Measurements from ENCODE around the gene TP53INP2. TPM values are rescaled to one million over a fixed set of nuclear protein-coding genes. Genes with fewer than 3 reads are reported as not detected.

The TP53INP2 gene
- polyA plus RNA-seq, 3 donors, result 0.46 to 20.6 (median 0.66) TPM

DNA sequence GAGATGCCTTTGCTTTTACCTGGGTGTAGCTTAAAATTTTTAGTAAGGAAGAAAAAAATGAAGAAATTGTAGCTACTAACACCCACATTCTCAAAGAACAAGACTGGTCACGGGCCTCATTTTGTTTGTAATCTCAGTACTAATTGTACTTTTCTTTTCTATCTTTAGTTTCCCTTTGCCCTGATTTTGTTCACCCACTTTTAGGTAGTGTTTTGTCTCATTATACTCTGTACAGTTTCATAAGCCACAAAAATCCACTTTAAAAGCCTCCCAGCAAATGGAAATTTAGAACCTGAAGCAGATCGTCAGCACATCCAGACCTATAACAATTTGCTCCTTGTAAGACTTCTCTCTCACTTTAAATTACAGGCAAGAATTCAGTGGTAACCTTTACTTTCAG, 43.3 kb downstream of the TP53INP2 start:
- Histone ChIP-seq H4K20me1 (ENCODE audit: insufficient read depth, low read length) (no peaks in the 10 kb centered on the region), H3K9me3 (replicated peaks in 1 of 2; ENCODE audit: control insufficient read depth in 1 of 2, insufficient read depth in 1 of 2, low read length in 2 of 2) (no peaks in the 10 kb centered on the region), H3K9ac (ENCODE audit: insufficient read depth, low read length, poor library complexity, severe bottlenecking) (no peak overlapping the region), H3K27me3 (ENCODE audit: control insufficient read depth in 2 of 2, insufficient read depth in 2 of 2, low read length in 2 of 2) (no peaks in the 10 kb centered on the region), H2AFZ (ENCODE audit: insufficient read depth, low read depth, low read length, poor library complexity, severe bottlenecking) (no peak overlapping the region), H3K4me3 (replicated peaks in 1 of 3; ENCODE audit: low read depth in 2 of 3, low read length in 3 of 3) (no peak overlapping the region), H3K4me1 (ENCODE audit: control insufficient read depth in 1 of 2, insufficient read depth in 2 of 2, low read length in 2 of 2) (no peaks in the 10 kb centered on the region), H3K4me2 (replicated peaks; ENCODE audit: extremely low read depth, low read length, poor library complexity, severe bottlenecking) (no peak overlapping the region), H3K36me3 (replicated peaks in 1 of 2; ENCODE audit: control insufficient read depth in 1 of 2, insufficient read depth in 2 of 2, low read length in 2 of 2) (peaks cover 90 to 98% of the 10 kb centered on the region in 2 donors), H3K79me2 (ENCODE audit: insufficient read depth, low read length) (no peaks in the 10 kb centered on the region), H3K27ac (ENCODE audit: low read depth in 1 of 2, low read length in 2 of 2) (no peak overlapping the region)
- Mint-ChIP-seq H3K4me3 (no peak overlapping the region), H3K27ac (no peak overlapping the region), H3K4me1 (no peaks in the 10 kb centered on the region), H3K36me3 (peaks cover 86 to 97% of the 10 kb centered on the region in 2 donors), H3K27me3 (ENCODE audit: low read depth in 3 of 3) (peaks cover 0 to 4% (median 0%) of the 10 kb centered on the region in 3 donors), H3K9me3 (no peaks in the 10 kb centered on the region)
- DNase-seq, result no peak
- intact Hi-C loops (cut with micrococcal nuclease), result no loop called here
- WGBS (ENCODE audit: insufficient coverage), result no CpG with 5 or more reads among the region's 2 CpGs
- TF ChIP-seq, protein P1, sequence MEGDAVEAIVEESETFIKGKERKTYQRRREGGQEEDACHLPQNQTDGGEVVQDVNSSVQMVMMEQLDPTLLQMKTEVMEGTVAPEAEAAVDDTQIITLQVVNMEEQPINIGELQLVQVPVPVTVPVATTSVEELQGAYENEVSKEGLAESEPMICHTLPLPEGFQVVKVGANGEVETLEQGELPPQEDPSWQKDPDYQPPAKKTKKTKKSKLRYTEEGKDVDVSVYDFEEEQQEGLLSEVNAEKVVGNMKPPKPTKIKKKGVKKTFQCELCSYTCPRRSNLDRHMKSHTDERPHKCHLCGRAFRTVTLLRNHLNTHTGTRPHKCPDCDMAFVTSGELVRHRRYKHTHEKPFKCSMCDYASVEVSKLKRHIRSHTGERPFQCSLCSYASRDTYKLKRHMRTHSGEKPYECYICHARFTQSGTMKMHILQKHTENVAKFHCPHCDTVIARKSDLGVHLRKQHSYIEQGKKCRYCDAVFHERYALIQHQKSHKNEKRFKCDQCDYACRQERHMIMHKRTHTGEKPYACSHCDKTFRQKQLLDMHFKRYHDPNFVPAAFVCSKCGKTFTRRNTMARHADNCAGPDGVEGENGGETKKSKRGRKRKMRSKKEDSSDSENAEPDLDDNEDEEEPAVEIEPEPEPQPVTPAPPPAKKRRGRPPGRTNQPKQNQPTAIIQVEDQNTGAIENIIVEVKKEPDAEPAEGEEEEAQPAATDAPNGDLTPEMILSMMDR (IDR thresholded peaks at IDR 0.05), result no peak

DNA sequence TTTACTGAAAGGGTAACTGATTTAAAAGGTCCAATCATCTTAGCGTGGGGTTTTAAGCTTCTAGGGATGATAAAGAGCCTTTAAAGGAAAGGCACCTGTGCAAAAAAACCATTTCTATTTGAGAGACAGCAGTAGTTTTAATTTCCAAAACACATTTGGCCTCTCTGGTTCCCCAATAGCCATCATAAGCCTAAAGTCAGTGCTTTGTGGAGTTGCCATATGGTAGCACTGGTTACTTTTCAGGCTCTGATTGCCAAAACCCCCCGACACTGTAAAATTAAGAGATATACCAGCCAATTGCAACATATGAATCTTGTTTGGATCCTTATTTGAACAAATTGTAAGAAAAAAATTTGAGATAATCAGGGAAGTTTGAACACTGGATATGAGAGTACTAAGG, 44.6 kb downstream of the TP53INP2 start:
- Mint-ChIP-seq H3K9me3 (no peaks in the 10 kb centered on the region), H3K36me3 (peaks cover 79 to 95% of the 10 kb centered on the region in 2 donors), H3K27ac (no peak overlapping the region), H3K27me3 (ENCODE audit: low read depth in 3 of 3) (peaks cover 0 to 4% (median 0%) of the 10 kb centered on the region in 3 donors), H3K4me3 (no peak overlapping the region), H3K4me1 (no peaks in the 10 kb centered on the region)
- no peak for DNase-seq
- Histone ChIP-seq H3K4me2 (replicated peaks; ENCODE audit: extremely low read depth, low read length, poor library complexity, severe bottlenecking) (no peak overlapping the region), H3K36me3 (replicated peaks in 1 of 2; ENCODE audit: control insufficient read depth in 1 of 2, insufficient read depth in 2 of 2, low read length in 2 of 2) (peaks cover 85 to 98% of the 10 kb centered on the region in 2 donors), H3K9me3 (replicated peaks in 1 of 2; ENCODE audit: control insufficient read depth in 1 of 2, insufficient read depth in 1 of 2, low read length in 2 of 2) (no peaks in the 10 kb centered on the region), H3K79me2 (ENCODE audit: insufficient read depth, low read length) (no peaks in the 10 kb centered on the region), H3K4me3 (replicated peaks in 1 of 3; ENCODE audit: low read depth in 2 of 3, low read length in 3 of 3) (no peak overlapping the region), H2AFZ (ENCODE audit: insufficient read depth, low read depth, low read length, poor library complexity, severe bottlenecking) (no peak overlapping the region), H3K9ac (ENCODE audit: insufficient read depth, low read length, poor library complexity, severe bottlenecking) (no peak overlapping the region), H3K27me3 (ENCODE audit: control insufficient read depth in 2 of 2, insufficient read depth in 2 of 2, low read length in 2 of 2) (no peaks in the 10 kb centered on the region), H3K4me1 (ENCODE audit: control insufficient read depth in 1 of 2, insufficient read depth in 2 of 2, low read length in 2 of 2) (no peaks in the 10 kb centered on the region), H3K27ac (ENCODE audit: low read depth in 1 of 2, low read length in 2 of 2) (no peak overlapping the region), H4K20me1 (ENCODE audit: insufficient read depth, low read length) (no peaks in the 10 kb centered on the region)
- no CpG with 5 or more reads among the region's 2 CpGs for WGBS (ENCODE audit: insufficient coverage)
- TF ChIP-seq, protein P1 (IDR thresholded peaks at IDR 0.05), result no peak
- intact Hi-C loops (cut with micrococcal nuclease), result no loop called here

All from CD14-positive monocyte (primary cell).